Left ventricle myocardium inferior (tissue), 1 donor: ENCODE results near the gene UROS. TPM values are rescaled to one million over a fixed set of nuclear protein-coding genes. Genes with fewer than 3 reads are reported as not detected.
A peak's percentile ranks its signal among the peaks of the same experiment; 100 is the strongest.

Experiments used
- DNase-seq: peaks from one replicate; pipeline ENCODE4 v3.0.0-alpha.2; 2020
- H3K27ac ChIP-seq: fragments of 200-600 bp; replicated peaks from 2 replicates; pipeline ENCODE4 v1.8.0; 2021
- H3K27me3 ChIP-seq: fragments of 200-600 bp; 2 replicates; pipeline ENCODE4 v1.8.0; 2021; ENCODE audit warnings: low read depth
- H3K36me3 ChIP-seq: fragments of 200-600 bp; 2 replicates; pipeline ENCODE4 v1.8.0; 2021
- H3K4me1 ChIP-seq: fragments of 200-600 bp; 2 replicates; pipeline ENCODE4 v1.8.0; 2021
- H3K4me3 ChIP-seq: fragments of 200-600 bp; 2 replicates; pipeline ENCODE4 v1.8.0; 2021; ENCODE audit warnings: mild to moderate bottlenecking, moderate library complexity
- H3K9me3 ChIP-seq: fragments of 200-600 bp; replicated peaks from 2 replicates; pipeline ENCODE4 v1.8.0; 2021
- CTCF ChIP-seq: fragments of 200-600 bp; IDR thresholded peaks from 2 replicates; pipeline ENCODE4 v1.8.0; 2021; ENCODE audit warnings: antibody characterized with exemption, mild to moderate bottlenecking, borderline replicate concordance
- intact Hi-C: fragments of 100-400 bp; cut with micrococcal nuclease; formaldehyde crosslinking; loops from one replicate; pipeline ENCODE4 v1.11.0; 2022
- total RNA-seq: library from RNA; stranded (reverse); fragmentation: NEBNext Ultra II Directional; extraction: Animal tissue kit (Norgen Biotek cat#: 25700); gene quantifications from one replicate; pipeline ENCODE4 v1.2.1, GENCODE V29; 2021
- donor health status: DM: no; HTN: yes; CAD: no; lungs with severe emphysema.

The UROS gene
- total RNA-seq, 1 donor from 2014 or later = 80.4 TPM

- H3K27me3 ChIP-seq = no peaks in the 10 kb centered on the region
- no peaks in the 10 kb centered on the region for H3K9me3 ChIP-seq
- H3K4me3 ChIP-seq = no peak overlapping the region
- no peak for TF ChIP-seq CTCF
- H3K36me3 ChIP-seq = peaks cover 68% of the 10 kb centered on the region
- no peak overlapping the region for H3K27ac ChIP-seq
- DNase-seq = no peak
- intact Hi-C loops = no loop called here
- H3K4me1 ChIP-seq = peaks cover 34% of the 10 kb centered on the region
These were observed 5.3 kb upstream of the UROS start for GRCh38 chr10:125828311-125828710.

GRCh38 chr10:125827133-125827532 lies 4.1 kb upstream of the UROS start:
- intact Hi-C loops = no loop called here
- DNase-seq = no peak
- H3K36me3 ChIP-seq = peaks cover 56% of the 10 kb centered on the region
- TF ChIP-seq CTCF = no peak
- H3K4me1 ChIP-seq = peaks cover 43% of the 10 kb centered on the region
- H3K9me3 ChIP-seq = no peaks in the 10 kb centered on the region
- no peaks in the 10 kb centered on the region for H3K27me3 ChIP-seq
- H3K4me3 ChIP-seq = no peak overlapping the region
- H3K27ac ChIP-seq = no peak overlapping the region

- Histone ChIP-seq H3K4me3 (peak overlapping the region; percentile 98), H3K27ac (no peak overlapping the region), H3K4me1 (peaks cover 62% of the 10 kb centered on the region), H3K9me3 (no peaks in the 10 kb centered on the region), H3K27me3 (no peaks in the 10 kb centered on the region), H3K36me3 (peaks cover 32% of the 10 kb centered on the region)
- no peak for DNase-seq
- intact Hi-C loops = no loop called here
- TF ChIP-seq CTCF = no peak
These were observed 1.7 kb upstream of the UROS start for GRCh38 chr10:125824736-125825135.

- H3K9me3 ChIP-seq = no peaks in the 10 kb centered on the region
- peaks cover 58% of the 10 kb centered on the region for H3K4me1 ChIP-seq
- DNase-seq = no peak
- no peaks in the 10 kb centered on the region for H3K27me3 ChIP-seq
- H3K4me3 ChIP-seq = peak overlapping the region; percentile 98
- H3K36me3 ChIP-seq = peaks cover 22% of the 10 kb centered on the region
- intact Hi-C loops = no loop called here
- no peak for TF ChIP-seq CTCF
- H3K27ac ChIP-seq = peak overlapping the region; percentile 96
These were observed 699 bp upstream of the UROS start for GRCh38 chr10:125823663-125824251.

GRCh38 chr10:125820701-125821100 lies 2.4 kb downstream of the UROS start:
- Histone ChIP-seq H3K36me3 (peaks cover 5% of the 10 kb centered on the region), H3K27me3 (no peaks in the 10 kb centered on the region), H3K4me3 (no peak overlapping the region), H3K27ac (no peak overlapping the region), H3K4me1 (peaks cover 51% of the 10 kb centered on the region), H3K9me3 (no peaks in the 10 kb centered on the region)
- DNase-seq = no peak
- intact Hi-C loops = no loop called here
- TF ChIP-seq CTCF = no peak
